ENCODE results near the gene ADGRL2.

ADGRL2 gene

GRCh38 chr1:81989524-81989923, 188.8 kb downstream of the ADGRL2 start:
- no peak overlapping the region for H3K4me3 ChIP-seq (replicated peaks; ENCODE audit: low read depth, low read length)
- no peak for TF ChIP-seq CTCF (IDR thresholded peaks at IDR 0.05; ENCODE audit: low read length, missing control alignments)
- DNase-seq (ENCODE audit: low read depth): no peak

DNA sequence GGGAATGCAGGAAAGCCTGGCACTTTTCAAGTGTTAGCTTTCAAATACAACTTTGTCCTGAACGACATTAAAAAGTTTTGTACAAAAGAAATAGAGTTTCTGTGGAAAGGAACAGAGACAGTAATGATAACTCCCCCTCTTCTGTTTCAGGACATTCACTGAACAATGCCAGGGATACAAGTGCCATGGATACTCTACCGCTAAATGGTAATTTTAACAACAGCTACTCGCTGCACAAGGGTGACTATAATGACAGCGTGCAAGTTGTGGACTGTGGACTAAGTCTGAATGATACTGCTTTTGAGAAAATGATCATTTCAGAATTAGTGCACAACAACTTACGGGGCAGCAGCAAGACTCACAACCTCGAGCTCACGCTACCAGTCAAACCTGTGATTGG, 189.5 kb downstream of the ADGRL2 start:
- DNase-seq (ENCODE audit: low read depth): no peak
- H3K4me3 ChIP-seq (replicated peaks; ENCODE audit: low read depth, low read length): no peak overlapping the region
- TF ChIP-seq CTCF (IDR thresholded peaks at IDR 0.05; ENCODE audit: low read length, missing control alignments): no peak

DNA sequence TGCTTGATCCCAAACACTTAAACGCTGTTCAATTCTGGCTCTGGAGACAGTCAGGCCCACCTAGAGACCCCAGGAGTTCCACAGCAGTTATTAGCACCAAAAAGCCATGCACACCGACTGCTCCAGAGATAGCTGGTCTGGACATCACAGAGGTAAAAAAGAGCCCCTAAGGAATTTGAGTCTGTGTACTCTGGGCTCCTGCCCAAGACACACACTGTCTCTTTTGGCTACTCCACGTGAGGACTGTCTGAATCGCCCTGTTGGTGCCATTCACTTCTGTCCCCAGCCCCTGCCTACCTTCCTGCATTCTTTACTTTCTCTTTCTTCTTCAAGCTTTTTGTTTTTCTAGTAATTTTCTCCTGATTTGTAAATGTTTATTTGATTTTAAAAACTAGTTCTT, 197.4 kb downstream of the ADGRL2 start:
- H3K4me3 ChIP-seq (replicated peaks; ENCODE audit: low read depth, low read length): no peak overlapping the region
- peak; percentile 7 for DNase-seq (ENCODE audit: low read depth)
- TF ChIP-seq CTCF (IDR thresholded peaks at IDR 0.05; ENCODE audit: low read length, missing control alignments): no peak

DNA sequence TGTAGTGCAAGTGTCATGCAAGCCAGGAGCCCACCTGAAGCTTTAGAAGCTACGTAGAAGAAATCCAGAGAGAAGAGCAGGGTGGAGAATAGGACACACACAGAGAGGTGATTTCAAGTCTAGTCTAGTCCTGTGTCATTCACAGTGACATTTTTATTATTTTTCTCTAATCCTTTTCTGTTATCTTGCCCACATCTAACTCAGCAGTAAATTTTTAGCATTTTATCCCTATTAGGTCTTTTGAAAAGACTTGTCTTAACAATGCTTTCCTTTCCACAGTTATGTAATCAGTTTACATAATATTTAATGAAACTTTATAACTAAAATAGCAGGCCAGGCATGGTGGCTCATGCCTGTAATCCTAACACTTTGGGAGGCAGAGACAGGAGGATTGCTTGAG, 198.6 kb downstream of the ADGRL2 start:
- no peak overlapping the region for H3K4me3 ChIP-seq (replicated peaks; ENCODE audit: low read depth, low read length)
- DNase-seq (ENCODE audit: low read depth): no peak
- TF ChIP-seq CTCF (IDR thresholded peaks at IDR 0.05; ENCODE audit: low read length, missing control alignments): no peak

DNA sequence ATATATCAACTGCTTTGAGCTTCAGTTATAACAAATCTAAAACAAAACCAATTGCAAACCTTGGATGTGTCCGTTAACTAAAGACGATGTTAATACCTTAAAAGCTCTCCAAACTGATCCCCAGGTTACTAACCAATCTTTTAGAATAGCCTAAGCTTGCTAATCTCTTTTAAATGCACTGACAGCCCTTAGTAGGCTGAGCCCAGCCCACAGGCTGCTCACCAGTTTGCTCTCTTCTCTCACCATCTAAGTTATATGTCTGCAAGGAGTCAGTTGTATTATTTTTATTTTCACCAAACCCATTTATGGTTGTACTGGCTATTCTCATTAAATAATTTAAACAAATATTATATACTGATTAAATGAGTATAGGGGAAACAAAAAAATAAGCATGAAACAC, 199.5 kb downstream of the ADGRL2 start:
- TF ChIP-seq CTCF (IDR thresholded peaks at IDR 0.05; ENCODE audit: low read length, missing control alignments): no peak
- no peak for DNase-seq (ENCODE audit: low read depth)
- H3K4me3 ChIP-seq (replicated peaks; ENCODE audit: low read depth, low read length): no peak overlapping the region

GRCh38 chr1:82001345-82001744, 200.6 kb downstream of the ADGRL2 start:
- DNase-seq (ENCODE audit: low read depth): no peak
- TF ChIP-seq CTCF (IDR thresholded peaks at IDR 0.05; ENCODE audit: low read length, missing control alignments): no peak
- no peak overlapping the region for H3K4me3 ChIP-seq (replicated peaks; ENCODE audit: low read depth, low read length)

- DNase-seq (ENCODE audit: low read depth): no peak
- no peak overlapping the region for H3K4me3 ChIP-seq (replicated peaks; ENCODE audit: low read depth, low read length)
- TF ChIP-seq CTCF (IDR thresholded peaks at IDR 0.05; ENCODE audit: low read length, missing control alignments): no peak
Observed at GRCh38 chr1:82007804-82008203, 207.1 kb downstream of the ADGRL2 start.
